Effector memory CD4-positive, alpha-beta T cell (primary cell): ENCODE measurements around the gene ARMC9.

Experiments
- DNase-seq, 3 donors: peaks; one replicate each; pipeline ENCODE4 v3.0.0-alpha.2; 2020
- H3K27ac ChIP-seq: 2 replicates; pipeline ENCODE4 v1.7.0; 2013; ENCODE audit warnings: mild to moderate bottlenecking, low read length, moderate library complexity; ENCODE audit not compliant: insufficient read depth, poor library complexity, severe bottlenecking
- H3K27me3 ChIP-seq: replicated peaks from 2 replicates; pipeline ENCODE4 v1.7.0; 2013; ENCODE audit warnings: mild to moderate bottlenecking, low read length; ENCODE audit not compliant: insufficient read depth, control insufficient read depth, poor library complexity, severe bottlenecking
- H3K36me3 ChIP-seq: 2 replicates; pipeline ENCODE4 v1.7.0; 2013; ENCODE audit warnings: mild to moderate bottlenecking, low read length, moderate library complexity; ENCODE audit not compliant: control insufficient read depth, insufficient read depth
- H3K4me1 ChIP-seq: 2 replicates; pipeline ENCODE4 v1.7.0; 2013; ENCODE audit warnings: low read length, mild to moderate bottlenecking; ENCODE audit not compliant: control insufficient read depth, insufficient read depth, poor library complexity, severe bottlenecking
- H3K4me3 ChIP-seq: 2 replicates; pipeline ENCODE4 v1.7.0; 2013; ENCODE audit warnings: low read length, low read depth, mild to moderate bottlenecking; ENCODE audit not compliant: insufficient read depth, poor library complexity, severe bottlenecking
- H3K9me3 ChIP-seq: 2 replicates; pipeline ENCODE4 v1.7.0; 2013; ENCODE audit warnings: mild to moderate bottlenecking, low read length, moderate library complexity; ENCODE audit not compliant: control insufficient read depth

ARMC9 gene

GRCh38 chr2:231364961-231365810 is 166.8 kb downstream of the ARMC9 start:
- H3K36me3 ChIP-seq = no peaks in the 10 kb centered on the region
- H3K27ac ChIP-seq = no peak overlapping the region
- no peaks in the 10 kb centered on the region for H3K4me1 ChIP-seq
- no peaks in the 10 kb centered on the region for H3K27me3 ChIP-seq
- H3K4me3 ChIP-seq = no peak overlapping the region
- no peak for DNase-seq
- H3K9me3 ChIP-seq = no peaks in the 10 kb centered on the region

- Histone ChIP-seq H3K27me3 (no peaks in the 10 kb centered on the region), H3K27ac (no peak overlapping the region), H3K9me3 (no peaks in the 10 kb centered on the region), H3K4me3 (no peak overlapping the region), H3K36me3 (no peaks in the 10 kb centered on the region), H3K4me1 (no peaks in the 10 kb centered on the region)
- no peak for DNase-seq
Measured at GRCh38 chr2:231367178-231367577, 168.7 kb downstream of the ARMC9 start.

GRCh38 chr2:231369580-231370428 is 171.4 kb downstream of the ARMC9 start:
- Histone ChIP-seq H3K36me3 (no peaks in the 10 kb centered on the region), H3K4me1 (no peaks in the 10 kb centered on the region)
- DNase-seq = no peak

GRCh38 chr2:231370429-231370748 is 172.0 kb downstream of the ARMC9 start:
- Histone ChIP-seq H3K9me3 (no peaks in the 10 kb centered on the region), H3K27me3 (no peaks in the 10 kb centered on the region), H3K4me3 (no peak overlapping the region), H3K27ac (no peak overlapping the region), H3K4me1 (no peaks in the 10 kb centered on the region), H3K36me3 (no peaks in the 10 kb centered on the region)
- no peak for DNase-seq

More at GRCh38 chr2:231369580-231370428, 171.4 kb downstream of the ARMC9 start:
- H3K27me3 ChIP-seq = no peaks in the 10 kb centered on the region
- no peak overlapping the region for H3K27ac ChIP-seq
- H3K4me3 ChIP-seq = no peak overlapping the region
- H3K9me3 ChIP-seq = no peaks in the 10 kb centered on the region

GRCh38 chr2:231370749-231371429 is 172.5 kb downstream of the ARMC9 start:
- H3K4me1 ChIP-seq = no peaks in the 10 kb centered on the region
- no peak overlapping the region for H3K27ac ChIP-seq
- H3K36me3 ChIP-seq = no peaks in the 10 kb centered on the region
- H3K9me3 ChIP-seq = no peaks in the 10 kb centered on the region
- H3K4me3 ChIP-seq = no peak overlapping the region
- DNase-seq = no peak
- no peaks in the 10 kb centered on the region for H3K27me3 ChIP-seq

GRCh38 chr2:231371430-231372054 is 173.1 kb downstream of the ARMC9 start:
- H3K4me1 ChIP-seq = no peaks in the 10 kb centered on the region
- no peaks in the 10 kb centered on the region for H3K9me3 ChIP-seq
- no peaks in the 10 kb centered on the region for H3K27me3 ChIP-seq
- no peak for DNase-seq
- no peaks in the 10 kb centered on the region for H3K36me3 ChIP-seq
- no peak overlapping the region for H3K27ac ChIP-seq
- H3K4me3 ChIP-seq = no peak overlapping the region

- no peak overlapping the region for H3K27ac ChIP-seq
- H3K27me3 ChIP-seq = no peaks in the 10 kb centered on the region
- no peak overlapping the region for H3K4me3 ChIP-seq
- no peaks in the 10 kb centered on the region for H3K4me1 ChIP-seq
- DNase-seq = no peak
- H3K36me3 ChIP-seq = no peaks in the 10 kb centered on the region
- no peaks in the 10 kb centered on the region for H3K9me3 ChIP-seq
Measured at GRCh38 chr2:231372326-231372725, 173.9 kb downstream of the ARMC9 start.

GRCh38 chr2:231373184-231373583 is 174.8 kb downstream of the ARMC9 start:
- Histone ChIP-seq H3K27ac (no peak overlapping the region), H3K27me3 (no peaks in the 10 kb centered on the region), H3K36me3 (no peaks in the 10 kb centered on the region), H3K9me3 (no peaks in the 10 kb centered on the region), H3K4me1 (no peaks in the 10 kb centered on the region), H3K4me3 (no peak overlapping the region)
- DNase-seq = no peak

GRCh38 chr2:231373786-231374349 is 175.4 kb downstream of the ARMC9 start:
- no peak overlapping the region for H3K4me3 ChIP-seq
- H3K4me1 ChIP-seq = no peaks in the 10 kb centered on the region
- no peak for DNase-seq
- H3K27ac ChIP-seq = no peak overlapping the region
- no peaks in the 10 kb centered on the region for H3K27me3 ChIP-seq
- H3K9me3 ChIP-seq = no peaks in the 10 kb centered on the region
- H3K36me3 ChIP-seq = no peaks in the 10 kb centered on the region
